A673 (cell line): ENCODE results near the gene FSCN2. TPM values are rescaled to one million over a fixed set of nuclear protein-coding genes. Genes with fewer than 3 reads are reported as not detected.

Experiments used
- Bru-seq: library from RNA; stranded (reverse); fragments of 400-500 nt; gene quantifications from one replicate; lab custom pipeline; 2021; lab: Mats Ljungman, UMichigan
- BruChase-seq, 2 experiments: library from RNA; stranded (reverse); fragments of 400-500 nt; gene quantifications; one replicate each; lab custom pipeline; 2021; lab: Mats Ljungman, UMichigan
- BruUV-seq: library from RNA; stranded (reverse); fragments of 400-500 nt; replicated peaks from 2 replicates; lab custom pipeline; 2021; lab: Mats Ljungman, UMichigan
- CTCF ChIA-PET: fragments of 300-600 bp; sonication (Branson Sonifier 250); formaldehyde crosslinking; loops from one replicate; lab custom pipeline; 2022; ENCODE audit warnings: antibody characterized with exemption; lab: Charles Lee
- POLR2A ChIA-PET: fragments of 300-600 bp; sonication (Branson Sonifier 250); formaldehyde crosslinking; loops from one replicate; lab custom pipeline; 2022; ENCODE audit warnings: antibody characterized with exemption; ENCODE audit not compliant: low non-redundant PET; lab: Charles Lee
- DNase-seq: peaks from one replicate; pipeline ENCODE4 v3.0.0-alpha.2; 2015; ENCODE audit warnings: low spot score
- H3K27ac ChIP-seq: fragments of 200-600 bp; sonication (generic); 2 replicates; pipeline ENCODE4 v1.5.1; 2016; ENCODE audit warnings: mixed run types, low read depth, mild to moderate bottlenecking, mixed read lengths, antibody characterized with exemption, low read length; ENCODE audit not compliant: poor library complexity, severe bottlenecking
- H3K27me3 ChIP-seq: fragments of 200-600 bp; sonication (generic); replicated peaks from 2 replicates; pipeline ENCODE4 v1.6.1; 2017; ENCODE audit warnings: mixed run types, low read depth, mild to moderate bottlenecking, mixed read lengths, antibody characterized with exemption, low read length; ENCODE audit not compliant: insufficient read depth, poor library complexity
- H3K36me3 ChIP-seq: fragments of 200-600 bp; sonication (generic); 2 replicates; pipeline ENCODE4 v1.6.1; 2016; ENCODE audit warnings: mixed run types, mild to moderate bottlenecking, mixed read lengths, antibody characterized with exemption, low read length; ENCODE audit not compliant: insufficient read depth, poor library complexity, severe bottlenecking
- H3K4me1 ChIP-seq: fragments of 200-600 bp; sonication (generic); 2 replicates; pipeline ENCODE4 v1.6.1; 2017; ENCODE audit warnings: mixed run types, mild to moderate bottlenecking, mixed read lengths, antibody characterized with exemption, low read length; ENCODE audit not compliant: insufficient read depth, poor library complexity, severe bottlenecking
- H3K4me3 ChIP-seq: fragments of 200-600 bp; sonication (generic); 2 replicates; pipeline ENCODE4 v1.5.1; 2016; ENCODE audit warnings: low read depth, mixed run types, mild to moderate bottlenecking, mixed read lengths, low read length; ENCODE audit not compliant: poor library complexity, severe bottlenecking
- H3K9me3 ChIP-seq: fragments of 200-600 bp; sonication (generic); 2 replicates; pipeline ENCODE4 v1.6.1; 2016; ENCODE audit warnings: mixed run types, low read depth, mild to moderate bottlenecking, mixed read lengths, antibody characterized with exemption, low read length; ENCODE audit not compliant: poor library complexity, severe bottlenecking
- CTCF ChIP-seq: fragments of 300-800, 200-600 bp; sonication (generic); conservative IDR thresholded peaks from 2 replicates; pipeline ENCODE4 v1.5.1; 2017; ENCODE audit warnings: low read depth, mild to moderate bottlenecking, antibody characterized with exemption, low read length, moderate library complexity, mixed read lengths
- EZH2 ChIP-seq: fragments of 200-600 bp; sonication (generic); IDR thresholded peaks from 2 replicates; pipeline ENCODE4 v1.6.1; 2017; ENCODE audit warnings: borderline replicate concordance, low read depth, mild to moderate bottlenecking, mixed read lengths, antibody characterized with exemption, low read length; ENCODE audit not compliant: poor library complexity, severe bottlenecking
- intact Hi-C: fragments of 100-400 bp; cut with micrococcal nuclease; formaldehyde crosslinking; loops from one replicate; pipeline ENCODE4 v1.10.0; 2022; ENCODE audit not compliant: unreplicated experiment
- long read RNA-seq: library from polyadenylated mRNA; stranded (forward); transcript quantifications from one replicate; pipeline ENCODE4 v2.0.0, GENCODE V29; 2022
- total RNA-seq: library from RNA; stranded (reverse); gene quantifications from 2 replicates; pipeline ENCODE4 v1.2.3, GENCODE V29; 2021

The FSCN2 gene
- total RNA-seq (0.26 and 0.31 TPM in 2 replicates), Bru-seq, nascent RNA (percentile 5 among the genes with signal in this experiment), BruChase-seq, experiment 1, labeled RNA remaining after a 2-hour chase (percentile 16 among the genes with signal in this experiment), BruChase-seq, experiment 2, labeled RNA remaining after a 6-hour chase (percentile 23 among the genes with signal in this experiment)
- long read RNA-seq: 0 reads

GRCh38 chr17:81527591-81528383 lies at the start of gene FSCN2:
Gene FSCN2, plus strand, starts transcription at chr17:81528377. Its CDS starts 155 bp downstream, at chr17:81528532.
- Histone ChIP-seq H3K36me3 (no peaks in the 10 kb centered on the region), H3K27ac (no peak within 1 kb of the TSS), H3K4me1 (no peaks in the 10 kb centered on the region), H3K27me3 (peaks cover 12% of the 10 kb centered on the region), H3K9me3 (no peaks in the 10 kb centered on the region), H3K4me3 (no peak within 1 kb of the TSS)
- intact Hi-C loops: no loop called here
- DNase-seq: no peak
- no TSS peak for BruUV-seq
- TF ChIP-seq EZH2: no peak
- ChIA-PET CTCF (no interaction called here), POLR2A (no interaction called here)

- POLR2A ChIA-PET: no interaction called here
- no TSS peak for BruUV-seq
Measured at GRCh38 chr17:81479175-81480071, 48.8 kb upstream of the FSCN2 start.

More at GRCh38 chr17:81479175-81480071, 48.8 kb upstream of the FSCN2 start:
- TF ChIP-seq CTCF (no peak), EZH2 (no peak)
- Histone ChIP-seq H3K27me3 (no peaks in the 10 kb centered on the region), H3K4me1 (peaks cover 46% of the 10 kb centered on the region), H3K9me3 (no peaks in the 10 kb centered on the region), H3K27ac (no peak overlapping the region), H3K4me3 (no peak overlapping the region), H3K36me3 (no peaks in the 10 kb centered on the region)
- CTCF ChIA-PET: no interaction called here
- peak; percentile 50 for DNase-seq
- intact Hi-C loops: loop anchor here (2.0 kb wide), 1 partner anchor 85 kb away; the partner anchor contains the start of gene BAHCC1
